ENCODE results near the gene B3GALT5.

The B3GALT5 gene

GRCh38 chr21:39645331-39645730 lies 32.6 kb downstream of the B3GALT5 start:
- Histone ChIP-seq H2BK15ac (ENCODE audit: low read depth, poor library complexity, severe bottlenecking) (no peak overlapping the region), H2BK12ac (ENCODE audit: low read length in 2 of 2) (peak overlapping the region in 1 of 2 experiments; percentile 60), H2BK120ac (ENCODE audit: low read depth, low read length) (no peak overlapping the region), H3K9me3 (ENCODE audit: control insufficient read depth, low read length) (no peaks in the 10 kb centered on the region), H3K4me2 (ENCODE audit: low read length, poor library complexity, severe bottlenecking) (no peak overlapping the region), H3K4me3 (ENCODE audit: insufficient read depth in 1 of 2, low read depth in 1 of 2, low read length in 2 of 2) (no peak overlapping the region), H3K18ac (ENCODE audit: low read depth in 1 of 2, low read length in 2 of 2) (no peak overlapping the region), H2BK5ac (ENCODE audit: low read depth, low read length, poor library complexity, severe bottlenecking) (no peak overlapping the region), H2AFZ (ENCODE audit: low read depth, low read length) (no peak overlapping the region), H3K27me3 (ENCODE audit: control insufficient read depth in 1 of 2, insufficient read depth in 1 of 2, low read length in 2 of 2) (peaks cover 0 to 26% of the 10 kb centered on the region in 2 experiments), H2AK5ac (ENCODE audit: low read length, severe bottlenecking) (peak overlapping the region; percentile 6), H3K9ac (ENCODE audit: low read length) (no peak overlapping the region), H3K14ac (ENCODE audit: low read length in 2 of 2) (no peak overlapping the region), H3K79me1 (replicated peaks; ENCODE audit: low read length, poor library complexity, severe bottlenecking) (peaks cover 45% of the 10 kb centered on the region), H3K36me3 (ENCODE audit: control insufficient read depth in 1 of 2, insufficient read depth in 2 of 2, low read depth in 1 of 2, low read length in 2 of 2) (peaks cover 0 to 17% of the 10 kb centered on the region in 2 experiments), H3K27ac (ENCODE audit: low read length, poor library complexity, severe bottlenecking) (no peak overlapping the region), H3K23ac (ENCODE audit: low read length in 2 of 2) (no peak overlapping the region), H3K4ac (ENCODE audit: low read depth in 1 of 2, low read length in 2 of 2) (no peak overlapping the region), H3K4me1 (ENCODE audit: control insufficient read depth, insufficient read depth, low read depth, low read length) (peaks cover 8% of the 10 kb centered on the region), H4K8ac (ENCODE audit: low read length) (no peak overlapping the region), H4K91ac (ENCODE audit: low read length) (no peak overlapping the region)
- 64% methylated on average over 3 of the region's 3 CpGs for WGBS
- DNase-seq: no peak

GRCh38 chr21:39647476-39647875 lies 34.7 kb downstream of the B3GALT5 start:
- H3K79me1 ChIP-seq (replicated peaks; ENCODE audit: low read length, poor library complexity, severe bottlenecking): peaks cover 46% of the 10 kb centered on the region
- H2AK5ac ChIP-seq (ENCODE audit: low read length, severe bottlenecking): no peak overlapping the region
- no peak overlapping the region for H3K4me3 ChIP-seq (ENCODE audit: insufficient read depth in 1 of 2, low read depth in 1 of 2, low read length in 2 of 2)
- H3K23ac ChIP-seq (ENCODE audit: low read length in 2 of 2): no peak overlapping the region
- no peak overlapping the region for H4K91ac ChIP-seq (ENCODE audit: low read length)
- no peak overlapping the region for H3K9ac ChIP-seq (ENCODE audit: low read length)
- peaks cover 0 to 32% of the 10 kb centered on the region in 2 experiments for H3K36me3 ChIP-seq (ENCODE audit: control insufficient read depth in 1 of 2, insufficient read depth in 2 of 2, low read depth in 1 of 2, low read length in 2 of 2)
- no peak overlapping the region for H3K14ac ChIP-seq (ENCODE audit: low read length in 2 of 2)
- no peak overlapping the region for H2AFZ ChIP-seq (ENCODE audit: low read depth, low read length)
- no peaks in the 10 kb centered on the region for H3K9me3 ChIP-seq (ENCODE audit: control insufficient read depth, low read length)
- no peak overlapping the region for H2BK120ac ChIP-seq (ENCODE audit: low read depth, low read length)
- WGBS: 28% methylated on average over 6 of the region's 6 CpGs
- H4K8ac ChIP-seq (ENCODE audit: low read length): no peak overlapping the region
- H3K18ac ChIP-seq (ENCODE audit: low read depth in 1 of 2, low read length in 2 of 2): no peak overlapping the region
- DNase-seq: peak; percentile 82
- no peak overlapping the region for H2BK12ac ChIP-seq (ENCODE audit: low read length in 2 of 2)
- peaks cover 0 to 22% of the 10 kb centered on the region in 2 experiments for H3K27me3 ChIP-seq (ENCODE audit: control insufficient read depth in 1 of 2, insufficient read depth in 1 of 2, low read length in 2 of 2)
- peak overlapping the region; percentile 36 for H3K27ac ChIP-seq (ENCODE audit: low read length, poor library complexity, severe bottlenecking)
- H2BK5ac ChIP-seq (ENCODE audit: low read depth, low read length, poor library complexity, severe bottlenecking): no peak overlapping the region
- peaks cover 5% of the 10 kb centered on the region for H3K4me1 ChIP-seq (ENCODE audit: control insufficient read depth, insufficient read depth, low read depth, low read length)
- H3K4ac ChIP-seq (ENCODE audit: low read depth in 1 of 2, low read length in 2 of 2): no peak overlapping the region
- no peak overlapping the region for H3K4me2 ChIP-seq (ENCODE audit: low read length, poor library complexity, severe bottlenecking)
- no peak overlapping the region for H2BK15ac ChIP-seq (ENCODE audit: low read depth, poor library complexity, severe bottlenecking)

GRCh38 chr21:39648879-39649278 lies 36.1 kb downstream of the B3GALT5 start:
- Histone ChIP-seq H3K9me3 (ENCODE audit: control insufficient read depth, low read length) (peaks cover 10% of the 10 kb centered on the region), H3K79me1 (replicated peaks; ENCODE audit: low read length, poor library complexity, severe bottlenecking) (peaks cover 46% of the 10 kb centered on the region), H3K4me3 (ENCODE audit: insufficient read depth in 1 of 2, low read depth in 1 of 2, low read length in 2 of 2) (no peak overlapping the region), H3K27ac (ENCODE audit: low read length, poor library complexity, severe bottlenecking) (no peak overlapping the region), H3K4ac (ENCODE audit: low read depth in 1 of 2, low read length in 2 of 2) (no peak overlapping the region), H3K18ac (ENCODE audit: low read depth in 1 of 2, low read length in 2 of 2) (no peak overlapping the region), H3K23ac (ENCODE audit: low read length in 2 of 2) (no peak overlapping the region), H2BK15ac (ENCODE audit: low read depth, poor library complexity, severe bottlenecking) (peak overlapping the region; percentile 60), H2AK5ac (ENCODE audit: low read length, severe bottlenecking) (peak overlapping the region; percentile 20), H3K27me3 (ENCODE audit: control insufficient read depth in 1 of 2, insufficient read depth in 1 of 2, low read length in 2 of 2) (peaks cover 0 to 16% of the 10 kb centered on the region in 2 experiments), H3K36me3 (ENCODE audit: control insufficient read depth in 1 of 2, insufficient read depth in 2 of 2, low read depth in 1 of 2, low read length in 2 of 2) (peaks cover 0 to 36% of the 10 kb centered on the region in 2 experiments), H3K4me1 (ENCODE audit: control insufficient read depth, insufficient read depth, low read depth, low read length) (peaks cover 2% of the 10 kb centered on the region), H2AFZ (ENCODE audit: low read depth, low read length) (no peak overlapping the region), H4K91ac (ENCODE audit: low read length) (no peak overlapping the region), H2BK5ac (ENCODE audit: low read depth, low read length, poor library complexity, severe bottlenecking) (no peak overlapping the region), H3K4me2 (ENCODE audit: low read length, poor library complexity, severe bottlenecking) (no peak overlapping the region), H3K9ac (ENCODE audit: low read length) (no peak overlapping the region), H2BK120ac (ENCODE audit: low read depth, low read length) (no peak overlapping the region), H4K8ac (ENCODE audit: low read length) (no peak overlapping the region), H2BK12ac (ENCODE audit: low read length in 2 of 2) (peak overlapping the region in 1 of 2 experiments; percentile 15), H3K14ac (ENCODE audit: low read length in 2 of 2) (no peak overlapping the region)
- DNase-seq: no peak
- 87% methylated on average over 6 of the region's 6 CpGs for WGBS

DNA sequence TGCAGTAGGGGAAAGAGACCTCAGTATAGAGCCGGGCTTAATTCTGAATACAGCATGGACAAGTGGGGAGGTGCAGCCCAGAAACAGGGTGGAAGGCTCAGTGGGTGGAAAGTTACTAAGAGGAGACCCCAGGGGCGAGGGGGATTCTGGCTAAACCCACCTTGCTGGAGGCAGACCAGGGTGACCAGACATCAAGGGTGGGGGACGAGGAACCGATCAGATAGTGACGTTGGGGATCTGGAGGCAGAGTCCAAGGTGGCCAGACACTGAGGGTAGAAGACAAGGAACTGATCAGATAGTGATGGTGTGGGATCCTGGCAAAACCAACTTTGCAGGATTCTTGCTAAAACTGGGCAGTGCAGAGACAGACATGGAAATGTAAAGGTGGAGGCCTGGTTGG lies 36.8 kb downstream of the B3GALT5 start:
- WGBS: 96% methylated on average over 5 of the region's 5 CpGs
- Histone ChIP-seq H3K4me3 (ENCODE audit: insufficient read depth in 1 of 2, low read depth in 1 of 2, low read length in 2 of 2) (no peak overlapping the region), H3K36me3 (ENCODE audit: control insufficient read depth in 1 of 2, insufficient read depth in 2 of 2, low read depth in 1 of 2, low read length in 2 of 2) (peaks cover 0 to 36% of the 10 kb centered on the region in 2 experiments), H2AFZ (ENCODE audit: low read depth, low read length) (no peak overlapping the region), H3K27me3 (ENCODE audit: control insufficient read depth in 1 of 2, insufficient read depth in 1 of 2, low read length in 2 of 2) (peaks cover 0 to 9% of the 10 kb centered on the region in 2 experiments), H3K9me3 (ENCODE audit: control insufficient read depth, low read length) (peaks cover 12% of the 10 kb centered on the region), H2BK15ac (ENCODE audit: low read depth, poor library complexity, severe bottlenecking) (no peak overlapping the region), H3K4me2 (ENCODE audit: low read length, poor library complexity, severe bottlenecking) (no peak overlapping the region), H3K27ac (ENCODE audit: low read length, poor library complexity, severe bottlenecking) (no peak overlapping the region), H3K79me1 (replicated peaks; ENCODE audit: low read length, poor library complexity, severe bottlenecking) (peaks cover 44% of the 10 kb centered on the region), H3K4ac (ENCODE audit: low read depth in 1 of 2, low read length in 2 of 2) (peak overlapping the region in 1 of 2 experiments; percentile 25), H3K9ac (ENCODE audit: low read length) (no peak overlapping the region), H3K18ac (ENCODE audit: low read depth in 1 of 2, low read length in 2 of 2) (no peak overlapping the region), H3K14ac (ENCODE audit: low read length in 2 of 2) (no peak overlapping the region), H2BK120ac (ENCODE audit: low read depth, low read length) (no peak overlapping the region), H4K8ac (ENCODE audit: low read length) (no peak overlapping the region), H4K91ac (ENCODE audit: low read length) (no peak overlapping the region), H2AK5ac (ENCODE audit: low read length, severe bottlenecking) (no peak overlapping the region), H2BK5ac (ENCODE audit: low read depth, low read length, poor library complexity, severe bottlenecking) (no peak overlapping the region), H3K4me1 (ENCODE audit: control insufficient read depth, insufficient read depth, low read depth, low read length) (peaks cover 2% of the 10 kb centered on the region), H3K23ac (ENCODE audit: low read length in 2 of 2) (no peak overlapping the region), H2BK12ac (ENCODE audit: low read length in 2 of 2) (peak overlapping the region in 1 of 2 experiments; percentile 37)
- no peak for DNase-seq

All from mesenchymal stem cell (in vitro differentiated cells and primary cell).